ENCODE measurements around the gene KDM5B. TPM values are rescaled to one million over a fixed set of nuclear protein-coding genes. Genes with fewer than 3 reads are reported as not detected.
A peak's percentile ranks its signal among the peaks of the same experiment; 100 is the strongest.

The KDM5B gene
- total and polyA plus RNA-seq, 9 of the 15 experiments (the other 6 are each of a cell fraction or from before 2014, with no cell fraction given) = 15.4 to 90.6 (median 57.1) TPM

DNA sequence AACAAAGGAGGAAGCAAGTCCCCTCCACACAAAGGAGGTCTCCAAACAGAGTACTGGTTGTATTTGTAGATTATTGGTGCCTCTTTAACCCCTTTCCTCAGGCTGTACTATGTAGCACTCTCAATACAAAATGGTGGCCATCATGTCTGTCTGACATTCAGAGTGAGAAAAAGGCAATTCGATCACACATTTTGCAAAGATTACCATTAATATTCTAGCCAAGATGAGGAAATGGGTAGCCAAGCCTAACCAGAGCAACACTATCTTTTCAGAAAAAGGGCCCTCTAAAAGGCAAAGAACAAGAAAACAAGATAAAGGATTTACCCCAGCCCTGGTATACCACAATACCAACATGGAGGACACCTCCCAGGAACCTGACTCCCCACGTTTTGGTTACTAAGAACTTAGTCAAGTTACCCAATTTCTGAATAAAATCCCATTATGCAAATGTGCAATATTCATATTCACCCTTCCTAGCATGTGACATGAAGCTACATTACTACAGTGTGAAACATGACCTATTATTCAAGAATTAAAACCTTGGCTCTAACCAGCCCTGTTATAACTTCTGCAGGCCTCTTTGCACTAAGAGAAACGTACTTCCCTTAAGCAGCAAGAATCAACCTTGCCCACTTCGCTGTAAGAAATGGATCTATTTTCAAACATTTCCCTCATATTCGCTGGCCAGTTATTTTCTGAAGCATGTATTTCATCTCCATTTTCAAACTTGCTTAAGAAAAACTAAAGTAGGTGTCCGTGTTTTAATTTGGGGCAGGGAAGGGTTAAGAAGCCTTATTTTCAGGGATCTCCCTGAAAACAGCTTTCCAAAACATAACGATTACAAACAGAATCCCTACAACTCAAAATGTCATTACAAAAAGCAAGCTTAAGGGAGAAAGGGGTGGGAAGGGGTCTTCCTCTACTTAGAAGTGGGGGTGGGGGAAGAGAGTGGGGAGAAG is 2.1 kb downstream of the KDM5B start (continued):
- no peak for TF ChIP-seq ETS2 (tag; IDR thresholded peaks at IDR 0.05; ENCODE audit: borderline replicate concordance, poor library complexity, severe bottlenecking)
- TF ChIP-seq FOXA3 (CRISPR knock-in tag; conservative IDR thresholded peaks at IDR 0.05 in 1 of 2, IDR thresholded peaks at IDR 0.05 in 1 of 2) = 0 out of 4 replicates have a peak, but pooled peaks of 1 of the 2 experiments have one; percentile 41
- TF ChIP-seq HDAC1 (IDR thresholded peaks at IDR 0.05) = 0 out of 4 replicates have a peak, but pooled peaks of 1 of the 2 experiments have one; percentile 8
- TF ChIP-seq SMC3 (conservative IDR thresholded peaks at IDR 0.05; ENCODE audit: insufficient read depth, low read depth, low read length) = no peak
- no peak for TF ChIP-seq MYC (IDR thresholded peaks at IDR 0.05; ENCODE audit: low read depth, low read length)
- no peak; the same call in 1 of the 2 replicates for TF ChIP-seq MYC (CRISPR knock-in tag; IDR thresholded peaks at IDR 0.05; ENCODE audit: borderline replicate concordance, low read depth)
- TF ChIP-seq TAF1 (IDR thresholded peaks at IDR 0.05; ENCODE audit: control insufficient read depth, extremely low read depth, insufficient read depth, low read length, severe bottlenecking) = peak; percentile 22
- no peak; the same call in 1 of the 2 replicates for TF ChIP-seq KLF1 (tag; IDR thresholded peaks at IDR 0.05)
- no peak for TF ChIP-seq ZNF586 (CRISPR knock-in tag; conservative IDR thresholded peaks at IDR 0.05)
- TF ChIP-seq, protein P1, sequence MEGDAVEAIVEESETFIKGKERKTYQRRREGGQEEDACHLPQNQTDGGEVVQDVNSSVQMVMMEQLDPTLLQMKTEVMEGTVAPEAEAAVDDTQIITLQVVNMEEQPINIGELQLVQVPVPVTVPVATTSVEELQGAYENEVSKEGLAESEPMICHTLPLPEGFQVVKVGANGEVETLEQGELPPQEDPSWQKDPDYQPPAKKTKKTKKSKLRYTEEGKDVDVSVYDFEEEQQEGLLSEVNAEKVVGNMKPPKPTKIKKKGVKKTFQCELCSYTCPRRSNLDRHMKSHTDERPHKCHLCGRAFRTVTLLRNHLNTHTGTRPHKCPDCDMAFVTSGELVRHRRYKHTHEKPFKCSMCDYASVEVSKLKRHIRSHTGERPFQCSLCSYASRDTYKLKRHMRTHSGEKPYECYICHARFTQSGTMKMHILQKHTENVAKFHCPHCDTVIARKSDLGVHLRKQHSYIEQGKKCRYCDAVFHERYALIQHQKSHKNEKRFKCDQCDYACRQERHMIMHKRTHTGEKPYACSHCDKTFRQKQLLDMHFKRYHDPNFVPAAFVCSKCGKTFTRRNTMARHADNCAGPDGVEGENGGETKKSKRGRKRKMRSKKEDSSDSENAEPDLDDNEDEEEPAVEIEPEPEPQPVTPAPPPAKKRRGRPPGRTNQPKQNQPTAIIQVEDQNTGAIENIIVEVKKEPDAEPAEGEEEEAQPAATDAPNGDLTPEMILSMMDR (IDR thresholded peaks at IDR 0.05 in 2 of 3, conservative IDR thresholded peaks at IDR 0.05 in 1 of 3; ENCODE audit: insufficient read depth in 2 of 3, low read depth in 1 of 3, low read length in 3 of 3) = no peak
- TF ChIP-seq, protein P2, sequence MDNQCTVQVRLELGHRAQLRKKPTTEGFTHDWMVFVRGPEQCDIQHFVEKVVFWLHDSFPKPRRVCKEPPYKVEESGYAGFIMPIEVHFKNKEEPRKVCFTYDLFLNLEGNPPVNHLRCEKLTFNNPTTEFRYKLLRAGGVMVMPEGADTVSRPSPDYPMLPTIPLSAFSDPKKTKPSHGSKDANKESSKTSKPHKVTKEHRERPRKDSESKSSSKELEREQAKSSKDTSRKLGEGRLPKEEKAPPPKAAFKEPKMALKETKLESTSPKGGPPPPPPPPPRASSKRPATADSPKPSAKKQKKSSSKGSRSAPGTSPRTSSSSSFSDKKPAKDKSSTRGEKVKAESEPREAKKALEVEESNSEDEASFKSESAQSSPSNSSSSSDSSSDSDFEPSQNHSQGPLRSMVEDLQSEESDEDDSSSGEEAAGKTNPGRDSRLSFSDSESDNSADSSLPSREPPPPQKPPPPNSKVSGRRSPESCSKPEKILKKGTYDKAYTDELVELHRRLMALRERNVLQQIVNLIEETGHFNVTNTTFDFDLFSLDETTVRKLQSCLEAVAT (IDR thresholded peaks at IDR 0.05) = peak in 1 of 2 experiments; percentile 57; a peak in 2 of 4 replicates
- peak; percentile 95 for TF ChIP-seq DMBX1 (CRISPR knock-in tag; IDR thresholded peaks at IDR 0.05; ENCODE audit: borderline replicate concordance)
- no peak for TF ChIP-seq DPF2 (IDR thresholded peaks at IDR 0.05)
- TF ChIP-seq, protein P3, sequence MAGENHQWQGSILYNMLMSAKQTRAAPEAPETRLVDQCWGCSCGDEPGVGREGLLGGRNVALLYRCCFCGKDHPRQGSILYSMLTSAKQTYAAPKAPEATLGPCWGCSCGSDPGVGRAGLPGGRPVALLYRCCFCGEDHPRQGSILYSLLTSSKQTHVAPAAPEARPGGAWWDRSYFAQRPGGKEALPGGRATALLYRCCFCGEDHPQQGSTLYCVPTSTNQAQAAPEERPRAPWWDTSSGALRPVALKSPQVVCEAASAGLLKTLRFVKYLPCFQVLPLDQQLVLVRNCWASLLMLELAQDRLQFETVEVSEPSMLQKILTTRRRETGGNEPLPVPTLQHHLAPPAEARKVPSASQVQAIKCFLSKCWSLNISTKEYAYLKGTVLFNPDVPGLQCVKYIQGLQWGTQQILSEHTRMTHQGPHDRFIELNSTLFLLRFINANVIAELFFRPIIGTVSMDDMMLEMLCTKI (IDR thresholded peaks at IDR 0.05; ENCODE audit: partially characterized antibody) = no peak
- TF ChIP-seq ZNF174 (CRISPR knock-in tag; IDR thresholded peaks at IDR 0.05) = 0 out of 2 replicates have a peak, but pooled peaks have one; percentile 30
- no peak for TF ChIP-seq WHSC1 (IDR thresholded peaks at IDR 0.05; ENCODE audit: low read length)

Data from K562 (cell line).